Suppressor macrophage treated with lipopolysaccharide for 1 hour (primary cell): ENCODE data around the gene GLB1L3.

Experiments used
- DNase-seq, 3 donors: peaks; one replicate each; pipeline ENCODE4 v3.0.0-alpha.2; 2020 to 2022

The GLB1L3 gene

GRCh38 chr11:134365011-134365925 is 89.1 kb downstream of the GLB1L3 start:
- no peak for DNase-seq

- no peak for DNase-seq
Observed at GRCh38 chr11:134366254-134366653, 90.1 kb downstream of the GLB1L3 start.

- no peak for DNase-seq
Observed at GRCh38 chr11:134367781-134368180, 91.6 kb downstream of the GLB1L3 start.
